Endothelial cell of umbilical vein (primary cell): ENCODE measurements around the gene TSNAXIP1. TPM values are rescaled to one million over a fixed set of nuclear protein-coding genes. Genes with fewer than 3 reads are reported as not detected.

Experiments used
- BruUV-seq: library from RNA; stranded (reverse); fragments of 400-500 nt; replicated peaks from 2 replicates; lab custom pipeline; 2021; lab: Mats Ljungman, UMichigan
- CTCF ChIA-PET: fragments of 300-600, 350-600 bp; sonication (Branson Sonifier 250); formaldehyde crosslinking; loops from one replicate; lab custom pipeline; 2021; ENCODE audit warnings: antibody characterized with exemption, inconsistent platforms; lab: Charles Lee
- POLR2A ChIA-PET: fragments of 300-600, 350-600 bp; sonication (Branson Sonifier 250); formaldehyde crosslinking; loops from one replicate; lab custom pipeline; 2021; ENCODE audit warnings: antibody characterized with exemption, inconsistent platforms; lab: Charles Lee
- DNase-seq: peaks from one replicate; pipeline ENCODE4 v3.0.0-alpha.2; 2011; ENCODE audit warnings: low read depth, low spot score
- FAIRE-seq: peaks from 2 replicates; lab custom pipeline; 2011; peaks lifted over from hg19 to GRCh38; lab: Jason Lieb, UNC
- H2AFZ ChIP-seq: 2 replicates; pipeline ENCODE4 v1.6.0; 2012; ENCODE audit warnings: low read depth, low read length, control low read depth, inconsistent platforms
- H3K27ac ChIP-seq: 2 replicates; pipeline ENCODE4 v1.5.1; 2011; ENCODE audit warnings: low read depth, mild to moderate bottlenecking, control low read depth, low read length, moderate library complexity; ENCODE audit not compliant: insufficient read depth
- H3K27me3 ChIP-seq, 2 experiments: 2 replicates each; pipeline versions ENCODE4 v1.6.0 to v1.6.1; 2011; ENCODE audit warnings: low read length in 2 of 2, mixed read lengths in 1 of 2; ENCODE audit not compliant: control insufficient read depth in 2 of 2, insufficient read depth in 2 of 2
- H3K36me3 ChIP-seq, 2 experiments: 2 replicates in 1 of 2; 3 replicates in 1 of 2; pipeline ENCODE4 v1.5.1; 2011; ENCODE audit warnings: low read length in 2 of 2, mild to moderate bottlenecking in 1 of 2, moderate library complexity in 1 of 2; ENCODE audit not compliant: control insufficient read depth in 2 of 2, insufficient read depth in 2 of 2; ENCODE audit errors: extremely low read depth in 1 of 2
- H3K4me1 ChIP-seq: 3 replicates; pipeline ENCODE4 v1.5.1; 2011; ENCODE audit warnings: mild to moderate bottlenecking, low read length; ENCODE audit not compliant: control insufficient read depth, insufficient read depth; ENCODE audit errors: extremely low read depth
- H3K4me2 ChIP-seq: 2 replicates; pipeline ENCODE4 v1.6.1; 2011; ENCODE audit warnings: low read length, control low read depth, mixed read lengths; ENCODE audit not compliant: insufficient read depth
- H3K4me3 ChIP-seq, 3 experiments: fragments of 200-600 bp in 1 of 3; sonication (generic), shearing (Covaris generic) in 1 of 3; replicated peaks in 1 of 3; 2 replicates each; pipeline ENCODE4 v1.5.1; 2011 to 2016; ENCODE audit warnings: control low read depth in 3 of 3, low read length in 3 of 3, mild to moderate bottlenecking in 2 of 3, inconsistent platforms in 1 of 3, low read depth in 1 of 3, moderate library complexity in 1 of 3; ENCODE audit not compliant: insufficient read depth in 1 of 3
- H3K79me2 ChIP-seq: 2 replicates; pipeline ENCODE4 v1.6.0; 2012; ENCODE audit warnings: low read length, inconsistent platforms; ENCODE audit not compliant: control insufficient read depth, insufficient read depth
- H3K9ac ChIP-seq: replicated peaks from 2 replicates; pipeline ENCODE3; 2011; ENCODE audit warnings: low read length, control low read depth; ENCODE audit not compliant: insufficient read depth; ENCODE audit errors: extremely low read depth
- H3K9me1 ChIP-seq: replicated peaks from 3 replicates; pipeline ENCODE4 v1.6.0; 2011; ENCODE audit warnings: mild to moderate bottlenecking, low read length; ENCODE audit not compliant: control insufficient read depth, insufficient read depth; ENCODE audit errors: extremely low read depth
- H3K9me3 ChIP-seq: replicated peaks from 2 replicates; pipeline ENCODE4 v1.5.1; 2012; ENCODE audit warnings: low read length, inconsistent platforms; ENCODE audit not compliant: control insufficient read depth, insufficient read depth
- H4K20me1 ChIP-seq: replicated peaks from 2 replicates; pipeline ENCODE3; 2011; ENCODE audit warnings: mild to moderate bottlenecking, low read length; ENCODE audit not compliant: control insufficient read depth, insufficient read depth; ENCODE audit errors: extremely low read depth
- CTCF ChIP-seq, 2 donors: IDR thresholded peaks; 1 replicate in 1 of 2; 2 replicates in 1 of 2; pipeline ENCODE4 v1.5.1; 2011; ENCODE audit warnings: low read length in 2 of 2, mild to moderate bottlenecking in 2 of 2, moderate library complexity in 2 of 2, control low read depth in 1 of 2, inconsistent platforms in 1 of 2, low read depth in 1 of 2; ENCODE audit not compliant: insufficient read depth in 1 of 2; ENCODE audit errors: extremely low read depth in 1 of 2
- EZH2 ChIP-seq: IDR thresholded peaks from 2 replicates; pipeline ENCODE4 v1.6.1; 2012; ENCODE audit warnings: borderline replicate concordance, low read depth, mild to moderate bottlenecking, moderate library complexity, low read length, inconsistent platforms; ENCODE audit not compliant: severe bottlenecking
- FOS ChIP-seq: IDR thresholded peaks from 2 replicates; pipeline ENCODE4 v1.6.1; 2011; ENCODE audit warnings: mild to moderate bottlenecking, low read length, moderate library complexity, borderline replicate concordance; ENCODE audit not compliant: insufficient read depth
- GATA2 ChIP-seq: IDR thresholded peaks from 2 replicates; pipeline ENCODE4 v1.7.0; 2011; ENCODE audit warnings: low read depth, mild to moderate bottlenecking, moderate library complexity, mixed read lengths, low read length; ENCODE audit not compliant: insufficient read length, insufficient read depth
- JUN ChIP-seq: IDR thresholded peaks from 2 replicates; pipeline ENCODE4 v1.6.1; 2011; ENCODE audit warnings: borderline replicate concordance, low read depth; ENCODE audit not compliant: insufficient read length, insufficient read depth
- MAX ChIP-seq: IDR thresholded peaks from 2 replicates; pipeline ENCODE4 v1.6.1; 2011; ENCODE audit not compliant: insufficient read depth, insufficient read length
- MYC ChIP-seq: IDR thresholded peaks from one replicate; pipeline ENCODE4 v1.6.1; 2011; ENCODE audit warnings: mild to moderate bottlenecking, low read depth, low read length
- POLR2A ChIP-seq: IDR thresholded peaks from 2 replicates; pipeline ENCODE4 v1.6.1; 2012; ENCODE audit warnings: low read depth, mild to moderate bottlenecking, control low read depth, low read length
- POLR2AphosphoS5 ChIP-seq: IDR thresholded peaks from 2 replicates; pipeline ENCODE4 v1.6.1; 2012; ENCODE audit warnings: low read depth, mild to moderate bottlenecking, control low read depth, low read length, moderate library complexity; ENCODE audit not compliant: insufficient read depth
- dilution Hi-C: fragments of 300-500 bp; cut with MboI; formaldehyde crosslinking; loops from one replicate; pipeline ENCODE4 v1.15.0; 2019; ENCODE audit warnings: low sequenced_read_pairs; ENCODE audit not compliant: extremely low pct_ligation_motif_present
- intact Hi-C: fragments of 100-400 bp; cut with micrococcal nuclease; formaldehyde crosslinking; loops from one replicate; pipeline ENCODE4 v1.10.0; 2022
- polyA plus RNA-seq, 4 experiments: library from polyadenylated mRNA; depleted of rRNA in 3 of 4; stranded (reverse) in 3 of 4; unstranded in 1 of 4; fragments of >200 nt; gene quantifications; 2 replicates each; pipeline versions ENCODE4 v1.2.1 to v1.2.3, GENCODE V29; 2011 to 2012; ENCODE audit warnings: missing spikeins in 1 of 4
- total RNA-seq: library from RNA; stranded (reverse); gene quantifications from 2 replicates; pipeline ENCODE4 v1.2.3, GENCODE V29; 2021

The TSNAXIP1 gene
- total and polyA plus RNA-seq, 2 donors (not counting 3 experiments of a cell fraction or from before 2014, with no cell fraction given), result 0.95 to 1.2 TPM

DNA sequence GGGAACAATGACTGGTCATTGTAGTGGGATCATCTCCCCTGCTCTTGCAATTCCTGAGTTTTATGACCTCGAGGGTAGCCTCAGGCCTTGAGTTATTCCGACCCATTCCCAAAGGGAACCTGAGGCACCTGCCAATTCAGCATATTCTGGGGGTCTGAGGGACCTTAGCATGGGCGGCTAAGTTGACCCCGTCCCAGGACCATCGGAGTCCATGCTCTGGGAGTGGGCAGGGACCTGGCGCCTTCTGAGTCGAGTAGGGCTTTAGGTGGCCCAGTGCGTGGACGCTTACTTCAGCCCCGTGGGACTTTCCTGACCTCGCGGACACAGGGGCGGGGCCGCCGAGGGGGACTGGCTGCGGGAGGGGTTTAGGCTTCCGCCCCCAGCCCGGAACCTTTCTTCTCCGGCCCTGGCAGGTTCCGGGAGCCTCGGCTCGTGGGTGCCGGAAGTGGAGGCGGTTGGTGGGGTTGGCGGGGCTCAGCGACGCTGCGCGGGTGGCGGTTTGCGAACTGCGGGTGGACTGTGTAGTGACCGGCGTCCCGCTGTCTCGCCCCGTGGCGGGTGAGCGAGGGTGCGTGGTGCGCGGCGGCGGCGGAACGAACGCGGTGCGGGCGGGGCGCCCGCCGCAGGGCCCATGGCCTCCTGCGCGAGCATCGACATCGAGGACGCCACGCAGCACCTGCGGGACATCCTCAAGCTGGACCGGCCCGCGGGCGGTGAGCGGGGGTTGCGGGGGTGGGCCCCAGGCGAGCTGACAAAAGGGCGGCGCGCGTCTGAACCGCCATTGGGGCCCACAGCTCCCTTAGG, 66.1 kb downstream of the TSNAXIP1 start, which contains the start of gene EDC4:
TSS of gene EDC4 (plus strand) at position 422 of the 804 bp plus-strand sequence. CDS start at position 632, 210 bp downstream.
- peak within 1 kb of the TSS; percentile 79 for H3K4me2 ChIP-seq
- peak within 1 kb of the TSS; percentile 40 for H3K27ac ChIP-seq
- H3K36me3 ChIP-seq, result peaks cover 20 to 39% of the 10 kb centered on the region in 2 experiments
- peak within 1 kb of the TSS; percentile 92 for H2AFZ ChIP-seq
- peak; percentile 82 for FAIRE-seq
- TF ChIP-seq CTCF (IDR thresholded peaks at IDR 0.05; ENCODE audit: extremely low read depth in 1 of 2, insufficient read depth in 1 of 2, low read depth in 1 of 2, low read length in 2 of 2) (no peak), JUN (no peak), POLR2A (peak; percentile 91), FOS (no peak), MYC (no peak), EZH2 (no peak), POLR2AphosphoS5 (peak; percentile 96), MAX (peak; percentile 12), GATA2 (no peak)
- POLR2A ChIA-PET, result interaction anchor here (0.9 kb wide), 1 partner anchor 26 kb away, joined by 3 read pairs; the partner anchor contains the start of gene NUTF2
- dilution Hi-C loops, result no loop called here
- peaks cover 35% of the 10 kb centered on the region for H3K79me2 ChIP-seq
- no peaks in the 10 kb centered on the region for H3K27me3 ChIP-seq
- CTCF ChIA-PET, result interaction anchor here (0.5 to 3.2 kb wide), 8 partner anchors 11 to 200 kb away, joined by 3 to 18 read pairs (median 6); no protein-coding TSS in a partner anchor
- H3K9ac ChIP-seq, result peak within 1 kb of the TSS; percentile 91
- H4K20me1 ChIP-seq, result no peaks in the 10 kb centered on the region
- peak within 1 kb of the TSS; percentile 66 to 79 (median 67) for H3K4me3 ChIP-seq
- no peaks in the 10 kb centered on the region for H3K9me1 ChIP-seq
- intact Hi-C loops, result loop anchor here (2.0 kb wide), 3 partner anchors 26 to 200 kb away; partner anchors contain the start of genes CENPT and NUTF2
- BruUV-seq, result no TSS peak
- peak; percentile 78 for DNase-seq
- peaks cover 15% of the 10 kb centered on the region for H3K4me1 ChIP-seq
- H3K9me3 ChIP-seq, result no peaks in the 10 kb centered on the region
